SK-N-SH (cell line): ENCODE data around the gene PSTPIP2. TPM values are rescaled to one million over a fixed set of nuclear protein-coding genes. Genes with fewer than 3 reads are reported as not detected.

Experiments
- CTCF ChIA-PET: fragments of 300-600, 350-600 bp; formaldehyde crosslinking; extraction: SDS; loops from one replicate; lab custom pipeline; 2021; lab: Yijun Ruan, JAX
- POLR2A ChIA-PET: fragments of 350-600 bp; sonication (Branson Sonifier 250); formaldehyde crosslinking; extraction: SDS; loops from one replicate; lab custom pipeline; 2020; ENCODE audit warnings: antibody characterized with exemption, inconsistent platforms; lab: Yijun Ruan, JAX
- DNase-seq: peaks from one replicate; pipeline ENCODE4 v3.0.0; 2012
- H2AFZ ChIP-seq: fragments of 200-600 bp; sonication (generic); 2 replicates; pipeline ENCODE4 v1.8.1; 2016; ENCODE audit warnings: antibody characterized with exemption, mild to moderate bottlenecking, low read depth
- H3F3A ChIP-seq: fragments of 200-600 bp; sonication (generic); replicated peaks from 2 replicates; pipeline ENCODE3; 2016; ENCODE audit warnings: antibody characterized with exemption, mild to moderate bottlenecking; ENCODE audit not compliant: insufficient read depth
- H3K27ac ChIP-seq, 2 experiments: fragments of 200-500 bp in 1 of 2; fragments of 200-600 bp in 1 of 2; sonication (Bioruptor generic) in 1 of 2; sonication (generic), shearing (Covaris generic) in 1 of 2; 2 replicates each; pipeline versions ENCODE4 v1.5.1 to v1.6.1; 2014 to 2016; ENCODE audit warnings: low read depth in 2 of 2, inconsistent platforms in 1 of 2, low read length in 1 of 2, mild to moderate bottlenecking in 1 of 2, mixed read lengths in 1 of 2
- H3K27me3 ChIP-seq: fragments of 200-600 bp; sonication (generic), shearing (Covaris generic); 2 replicates; pipeline ENCODE4 v1.6.1; 2016; ENCODE audit warnings: mixed run types; ENCODE audit not compliant: insufficient read depth
- H3K36me3 ChIP-seq, 2 experiments: fragments of 200-500 bp in 1 of 2; fragments of 200-600 bp in 1 of 2; sonication (Bioruptor generic) in 1 of 2; sonication (generic) in 1 of 2; replicated peaks in 1 of 2; 2 replicates each; pipeline versions ENCODE3 to v1.5.1; 2014 to 2016; ENCODE audit warnings: low read length in 1 of 2, mild to moderate bottlenecking in 1 of 2; ENCODE audit not compliant: insufficient read depth in 2 of 2, control insufficient read depth in 1 of 2
- H3K4me1 ChIP-seq, 2 experiments: fragments of 200-500 bp in 1 of 2; fragments of 200-600 bp in 1 of 2; sonication (Bioruptor generic) in 1 of 2; sonication (generic), shearing (Covaris generic) in 1 of 2; 2 replicates each; pipeline versions ENCODE4 v1.5.1 to v1.6.1; 2014 to 2016; ENCODE audit warnings: low read depth in 1 of 2, low read length in 1 of 2, mixed run types in 1 of 2; ENCODE audit not compliant: insufficient read depth in 2 of 2, control insufficient read depth in 1 of 2
- H3K4me2 ChIP-seq: fragments of 200-600 bp; sonication (generic), shearing (Covaris generic); 2 replicates; pipeline ENCODE4 v1.6.1; 2017; ENCODE audit warnings: mixed run types
- H3K4me3 ChIP-seq, 2 experiments: fragments of 200-500 bp in 1 of 2; fragments of 200-600 bp in 1 of 2; sonication (Bioruptor generic) in 1 of 2; sonication (generic), shearing (Covaris generic) in 1 of 2; 2 replicates each; pipeline versions ENCODE4 v1.5.1 to v1.8.1; 2014 to 2016; ENCODE audit warnings: low read depth in 2 of 2, inconsistent platforms in 1 of 2, low read length in 1 of 2, mild to moderate bottlenecking in 1 of 2, mixed read lengths in 1 of 2, moderate library complexity in 1 of 2
- H3K79me2 ChIP-seq: fragments of 200-600 bp; sonication (generic); 2 replicates; pipeline ENCODE4 v1.8.1; 2017; ENCODE audit warnings: mild to moderate bottlenecking; ENCODE audit not compliant: insufficient read depth
- H3K9ac ChIP-seq: fragments of 200-600 bp; sonication (generic); 2 replicates; pipeline ENCODE4 v1.6.1; 2017; ENCODE audit warnings: mixed run types
- H3K9me2 ChIP-seq: fragments of 200-600 bp; sonication (generic); 2 replicates; pipeline ENCODE4 v1.6.1; 2017; ENCODE audit warnings: mixed run types
- H3K9me3 ChIP-seq: fragments of 200-600 bp; sonication (generic); 2 replicates; pipeline ENCODE4 v1.6.1; 2017; ENCODE audit warnings: mixed run types, mild to moderate bottlenecking, moderate library complexity
- H4K20me1 ChIP-seq: fragments of 200-600 bp; sonication (generic); 2 replicates; pipeline ENCODE4 v1.6.1; 2017; ENCODE audit warnings: mild to moderate bottlenecking, mixed run types; ENCODE audit not compliant: insufficient read depth
- FOXJ3 ChIP-seq: sonication (generic); formaldehyde crosslinking; IDR thresholded peaks from 2 replicates; pipeline ENCODE4 v1.5.1; 2020; ENCODE audit warnings: mild to moderate bottlenecking, missing genetic modification reagents
- GABPA ChIP-seq: IDR thresholded peaks from 2 replicates; pipeline ENCODE4 v1.4.0; 2012; ENCODE audit warnings: low read depth, mild to moderate bottlenecking
- JUND ChIP-seq: IDR thresholded peaks from 2 replicates; pipeline ENCODE4 v1.4.0; 2012
- MAX ChIP-seq: IDR thresholded peaks from 2 replicates; pipeline ENCODE4 v1.4.0; 2012; ENCODE audit warnings: low read depth
- RXRA ChIP-seq: IDR thresholded peaks from 2 replicates; pipeline ENCODE4 v1.4.0; 2012; ENCODE audit warnings: low read depth, mild to moderate bottlenecking, borderline replicate concordance
- TAF1 ChIP-seq: IDR thresholded peaks from 2 replicates; pipeline ENCODE4 v1.6.1; 2012; ENCODE audit warnings: low read depth, mild to moderate bottlenecking, low read length, moderate library complexity, borderline replicate concordance
- USF2 ChIP-seq: fragments of 150-350 bp; IDR thresholded peaks from 2 replicates; pipeline ENCODE4 v1.6.1; 2017; ENCODE audit warnings: antibody characterized with exemption, low read length, low read depth, borderline replicate concordance
- WGBS: methylation state at CpG from one replicate; pipeline ENCODE4 v1.1.6; 2017; ENCODE audit warnings: low lambda C conversion rate; 5-methylcytosine and 5-hydroxymethylcytosine counted together
- polyA plus RNA-seq, 3 experiments: library from polyadenylated mRNA; depleted of rRNA; stranded (reverse); fragments of >200 nt; gene quantifications; 2 replicates each; pipeline ENCODE4 v1.2.3, GENCODE V29; 2012
- TF ChIP-seq, protein P1 (sequence below): IDR thresholded peaks from 2 replicates; pipeline ENCODE4 v1.6.1; 2012; ENCODE audit warnings: mild to moderate bottlenecking, low read depth, low read length, moderate library complexity

PSTPIP2 gene
- polyA plus RNA-seq, 1 of the 3 experiments (the other 2 are of a cell fraction): 9.5 TPM

- H3K9ac ChIP-seq: no peak overlapping the region
- ChIA-PET POLR2A (no interaction called here), CTCF (interaction anchor here (0.9 to 1.4 kb wide), 2 partner anchors 40 to 311 kb away, joined by 4 to 5 read pairs; partner anchors contain the start of gene SLC14A1)
- H3K79me2 ChIP-seq: no peaks in the 10 kb centered on the region
- no peak overlapping the region for H3K4me2 ChIP-seq
- no peak for DNase-seq
- H3K9me2 ChIP-seq: no peaks in the 10 kb centered on the region
- H2AFZ ChIP-seq: no peak overlapping the region
- no peaks in the 10 kb centered on the region for H4K20me1 ChIP-seq
- peaks cover 0 to 13% of the 10 kb centered on the region in 2 experiments; a peak in 1 of 4 replicates for H3K4me1 ChIP-seq
- H3K4me3 ChIP-seq: no peak overlapping the region
- TF ChIP-seq USF2 (no peak), RXRA (no peak), JUND (no peak), MAX (no peak), TAF1 (no peak)
- TF ChIP-seq, protein P1, sequence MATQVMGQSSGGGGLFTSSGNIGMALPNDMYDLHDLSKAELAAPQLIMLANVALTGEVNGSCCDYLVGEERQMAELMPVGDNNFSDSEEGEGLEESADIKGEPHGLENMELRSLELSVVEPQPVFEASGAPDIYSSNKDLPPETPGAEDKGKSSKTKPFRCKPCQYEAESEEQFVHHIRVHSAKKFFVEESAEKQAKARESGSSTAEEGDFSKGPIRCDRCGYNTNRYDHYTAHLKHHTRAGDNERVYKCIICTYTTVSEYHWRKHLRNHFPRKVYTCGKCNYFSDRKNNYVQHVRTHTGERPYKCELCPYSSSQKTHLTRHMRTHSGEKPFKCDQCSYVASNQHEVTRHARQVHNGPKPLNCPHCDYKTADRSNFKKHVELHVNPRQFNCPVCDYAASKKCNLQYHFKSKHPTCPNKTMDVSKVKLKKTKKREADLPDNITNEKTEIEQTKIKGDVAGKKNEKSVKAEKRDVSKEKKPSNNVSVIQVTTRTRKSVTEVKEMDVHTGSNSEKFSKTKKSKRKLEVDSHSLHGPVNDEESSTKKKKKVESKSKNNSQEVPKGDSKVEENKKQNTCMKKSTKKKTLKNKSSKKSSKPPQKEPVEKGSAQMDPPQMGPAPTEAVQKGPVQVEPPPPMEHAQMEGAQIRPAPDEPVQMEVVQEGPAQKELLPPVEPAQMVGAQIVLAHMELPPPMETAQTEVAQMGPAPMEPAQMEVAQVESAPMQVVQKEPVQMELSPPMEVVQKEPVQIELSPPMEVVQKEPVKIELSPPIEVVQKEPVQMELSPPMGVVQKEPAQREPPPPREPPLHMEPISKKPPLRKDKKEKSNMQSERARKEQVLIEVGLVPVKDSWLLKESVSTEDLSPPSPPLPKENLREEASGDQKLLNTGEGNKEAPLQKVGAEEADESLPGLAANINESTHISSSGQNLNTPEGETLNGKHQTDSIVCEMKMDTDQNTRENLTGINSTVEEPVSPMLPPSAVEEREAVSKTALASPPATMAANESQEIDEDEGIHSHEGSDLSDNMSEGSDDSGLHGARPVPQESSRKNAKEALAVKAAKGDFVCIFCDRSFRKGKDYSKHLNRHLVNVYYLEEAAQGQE: no peak
- TF ChIP-seq, all 33 proteins: peak for 0
- no peak overlapping the region for H3K27ac ChIP-seq
- 71% methylated on average over 1 of the region's 1 CpG for WGBS
- H3K36me3 ChIP-seq: peaks cover 0 to 8% of the 10 kb centered on the region in 2 experiments
- no peaks in the 10 kb centered on the region for H3K9me3 ChIP-seq
- no peaks in the 10 kb centered on the region for H3K27me3 ChIP-seq
- H3F3A ChIP-seq: peaks cover 7% of the 10 kb centered on the region
Observed at GRCh38 chr18:46034230-46034629, 37.8 kb downstream of the PSTPIP2 start.

DNA sequence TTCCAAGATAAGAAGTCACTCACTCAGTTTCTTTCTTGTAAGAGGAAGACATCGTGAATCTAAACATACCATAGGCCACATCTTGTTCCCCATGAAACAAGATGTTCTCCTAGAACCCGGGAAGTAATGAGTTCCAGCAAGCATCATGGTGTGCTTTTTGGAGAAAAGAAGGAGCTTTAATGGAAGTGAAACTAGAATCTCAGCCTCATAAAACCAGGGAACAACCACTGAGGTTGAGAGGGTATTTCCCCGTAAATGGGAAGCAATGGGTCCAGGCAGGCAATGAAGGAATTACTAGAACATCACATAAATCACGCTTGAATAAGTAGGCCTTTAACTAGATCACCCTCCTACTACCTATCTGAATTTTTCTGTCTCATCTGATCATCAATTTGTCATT, 40.3 kb downstream of the PSTPIP2 start:
- Histone ChIP-seq H2AFZ (no peak overlapping the region), H4K20me1 (no peaks in the 10 kb centered on the region), H3K9me3 (no peaks in the 10 kb centered on the region), H3K4me3 (no peak overlapping the region), H3K36me3 (peaks cover 0 to 8% of the 10 kb centered on the region in 2 experiments), H3K27ac (no peak overlapping the region), H3K4me2 (no peak overlapping the region), H3F3A (peaks cover 5% of the 10 kb centered on the region), H3K27me3 (no peaks in the 10 kb centered on the region), H3K4me1 (peaks cover 3 to 13% of the 10 kb centered on the region in 2 experiments; a peak in 2 of 4 replicates), H3K79me2 (no peaks in the 10 kb centered on the region), H3K9me2 (no peaks in the 10 kb centered on the region), H3K9ac (no peak overlapping the region)
- WGBS: 73% methylated on average over 4 of the region's 4 CpGs
- CTCF ChIA-PET: no interaction called here
- no peak for DNase-seq
- TF ChIP-seq FOXJ3 (CRISPR knock-in tag) (no peak), GABPA (no peak)
- POLR2A ChIA-PET: no interaction called here
